ENCODE measurements around the gene KLHL1.

KLHL1 gene

DNA sequence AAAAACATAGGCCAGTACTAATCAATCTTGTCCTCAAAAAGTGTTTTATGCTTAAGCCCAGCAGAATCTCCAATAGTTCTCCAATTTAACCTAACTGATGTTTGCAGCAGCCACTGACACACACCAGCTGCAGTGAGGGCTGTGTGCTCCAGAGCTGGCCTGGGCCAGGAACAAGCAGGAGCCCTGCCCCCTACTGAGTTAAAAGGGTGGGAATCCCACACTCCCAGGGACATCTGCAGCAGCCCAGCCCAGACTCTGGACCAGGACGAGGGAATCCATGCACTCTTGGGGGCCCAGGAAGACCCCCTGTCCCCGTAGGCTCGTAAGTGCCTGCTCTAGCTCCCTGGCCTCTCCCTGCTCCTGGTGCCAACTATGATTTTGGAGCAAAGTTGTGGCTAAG is 92.1 kb downstream of the KLHL1 start:
- DNase-seq (ENCODE audit: low read depth in 1 of 2, low spot score in 1 of 2) = no peak

DNA sequence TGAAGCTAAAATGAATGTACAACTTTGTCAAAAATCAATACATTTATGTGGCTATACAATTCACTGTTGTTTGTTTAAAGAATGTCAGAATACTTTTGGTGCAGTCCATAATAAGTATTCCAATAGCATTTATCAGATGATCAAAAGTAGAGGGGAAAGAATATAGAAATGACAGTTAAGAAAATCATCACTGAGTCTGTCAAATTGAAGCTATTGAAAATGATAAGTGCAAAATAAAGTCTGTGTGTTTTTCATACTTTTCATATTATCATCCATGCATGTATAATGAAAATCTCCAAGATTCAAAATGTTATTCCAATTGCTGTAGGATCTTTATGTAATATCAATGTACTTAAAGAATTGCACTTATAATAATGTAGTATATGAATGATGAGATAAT is 93.9 kb downstream of the KLHL1 start:
- DNase-seq (ENCODE audit: low read depth in 1 of 2, low spot score in 1 of 2) = no peak

DNA sequence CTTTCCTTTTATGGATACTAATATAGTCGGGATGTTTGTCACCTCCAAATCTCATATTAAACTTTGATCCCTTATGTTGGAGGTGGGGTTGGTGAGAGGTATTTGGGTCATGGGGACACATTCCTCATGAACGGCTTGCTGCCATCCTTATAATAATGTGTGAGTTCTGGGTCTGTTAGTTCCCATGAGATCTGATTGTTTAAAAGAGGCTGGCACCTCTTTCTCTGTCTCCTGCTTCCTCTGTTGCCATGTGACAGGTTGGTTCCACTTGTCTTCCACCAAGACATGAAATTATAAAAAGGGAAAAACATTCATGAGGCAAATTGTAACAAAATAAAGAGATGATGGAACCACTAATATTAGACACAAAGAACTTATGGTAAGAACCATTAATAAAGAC is 108.4 kb downstream of the KLHL1 start:
- no peak for DNase-seq (ENCODE audit: low read depth in 1 of 2, low spot score in 1 of 2)

DNA sequence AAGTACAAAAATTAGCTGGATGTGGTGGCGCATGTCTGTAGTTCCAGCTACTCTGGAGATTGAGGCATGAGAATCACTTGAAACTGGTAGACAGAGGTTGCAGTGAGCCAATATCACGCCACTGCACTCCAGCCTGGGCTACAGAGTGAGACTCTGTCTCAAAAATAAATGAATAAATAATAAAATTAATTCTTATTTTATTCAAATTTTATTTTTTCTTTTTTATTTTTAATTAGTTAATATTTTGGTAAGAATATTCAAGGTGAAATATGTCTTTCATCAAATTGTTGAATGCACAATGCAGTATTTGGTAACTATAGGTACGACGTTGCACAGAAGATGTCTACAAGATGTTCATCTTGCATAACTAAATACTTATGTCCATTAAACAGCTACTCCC is 111.2 kb downstream of the KLHL1 start:
- no peak for DNase-seq (ENCODE audit: low read depth in 1 of 2, low spot score in 1 of 2)

DNA sequence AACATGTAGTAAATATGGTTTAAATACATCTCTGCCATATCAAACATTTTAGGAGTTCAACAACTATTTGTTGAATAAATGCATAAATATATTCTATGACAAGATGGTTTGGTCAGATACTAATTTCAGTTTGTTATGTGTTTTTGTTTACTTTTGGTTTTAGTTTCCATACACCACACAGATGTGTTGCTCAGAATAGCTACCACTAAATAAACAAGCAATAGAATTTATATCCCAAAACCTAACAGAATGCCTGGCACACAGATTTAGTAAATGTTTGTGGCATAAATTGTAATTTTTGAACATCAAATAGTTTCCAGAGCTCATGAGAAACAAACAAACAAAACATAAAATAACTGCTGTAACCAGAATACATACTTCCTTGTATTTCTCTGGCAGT is 127.5 kb downstream of the KLHL1 start:
- DNase-seq (ENCODE audit: low read depth in 1 of 2, low spot score in 1 of 2) = no peak

DNA sequence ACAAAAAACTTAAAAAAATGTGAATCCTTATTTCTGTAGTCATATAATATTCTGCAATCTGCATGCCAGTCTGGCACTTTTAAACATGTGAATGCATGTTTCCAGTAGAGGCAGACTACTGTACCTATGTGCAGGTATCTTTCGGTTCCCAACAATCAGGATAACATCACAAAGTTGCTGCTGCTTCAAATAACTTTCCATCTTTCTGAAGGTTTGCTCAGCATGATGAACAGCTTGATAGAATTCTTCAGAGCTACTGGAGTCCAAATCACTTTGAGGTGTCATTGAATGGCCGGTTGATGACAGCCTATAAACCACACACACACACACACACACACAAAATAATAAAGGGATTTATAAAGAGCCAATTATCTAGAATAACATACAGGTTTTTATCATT is 132.8 kb downstream of the KLHL1 start:
- no peak for DNase-seq (ENCODE audit: low read depth in 1 of 2, low spot score in 1 of 2)

DNA sequence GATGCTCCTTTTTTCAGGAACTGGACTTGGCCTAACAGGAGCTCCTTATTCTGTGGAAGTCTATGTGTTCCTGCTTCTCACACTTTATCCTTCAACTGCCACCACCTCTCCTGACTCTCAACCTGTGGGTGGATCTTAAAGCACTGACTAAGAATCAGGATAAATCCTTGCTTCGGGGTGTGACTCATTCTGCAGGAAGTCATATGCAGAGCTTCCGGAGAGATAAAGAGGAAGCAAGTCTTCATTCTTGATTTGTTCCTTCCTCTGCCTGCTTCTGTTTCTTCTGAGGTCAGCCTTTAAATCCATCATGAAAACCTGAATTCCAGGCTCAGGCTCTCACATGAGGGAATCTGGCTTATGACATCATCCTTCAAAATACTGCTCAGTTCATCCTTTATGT is 137.7 kb downstream of the KLHL1 start:
- DNase-seq (ENCODE audit: low read depth in 1 of 2, low spot score in 1 of 2) = no peak

DNA sequence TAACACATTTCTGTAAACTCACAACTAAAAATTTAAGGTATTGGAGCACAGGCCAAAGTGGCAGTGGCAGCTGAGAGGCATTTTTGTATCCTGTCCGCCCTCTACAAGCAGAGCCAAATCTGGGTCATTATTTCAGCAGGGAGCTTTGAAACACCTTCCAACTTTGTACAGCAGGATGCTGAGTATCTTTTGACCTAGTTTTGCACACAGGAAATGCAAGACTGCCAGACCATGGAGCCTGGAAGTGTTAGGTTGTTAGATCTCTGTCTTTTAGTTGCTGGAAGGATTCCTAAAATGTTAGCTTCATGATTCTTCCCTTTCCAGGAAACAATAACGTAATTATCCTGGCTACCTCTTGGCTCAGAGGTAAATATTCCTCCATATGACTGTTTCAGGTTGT is 149.2 kb downstream of the KLHL1 start:
- no peak for DNase-seq (ENCODE audit: low read depth in 1 of 2, low spot score in 1 of 2)

DNA sequence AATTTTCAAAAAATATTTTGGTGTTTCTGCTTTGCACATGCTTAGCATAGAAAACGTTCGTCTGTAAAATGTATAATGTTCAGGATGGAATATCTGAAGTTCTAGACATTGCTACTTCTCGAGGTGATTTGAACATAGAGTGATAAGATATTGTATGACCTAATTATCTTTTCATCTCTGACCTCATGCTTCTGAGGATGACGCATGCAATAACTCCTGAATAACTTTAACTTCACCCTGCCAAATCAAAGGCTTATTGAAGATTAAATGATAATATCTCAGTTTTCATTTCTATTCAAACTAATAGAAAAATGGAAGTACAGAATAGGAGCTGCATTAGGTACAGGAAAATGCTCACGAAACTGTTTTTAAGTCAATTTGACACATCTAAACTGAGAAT is 151.4 kb downstream of the KLHL1 start:
- no peak for DNase-seq (ENCODE audit: low read depth in 1 of 2, low spot score in 1 of 2)

DNA sequence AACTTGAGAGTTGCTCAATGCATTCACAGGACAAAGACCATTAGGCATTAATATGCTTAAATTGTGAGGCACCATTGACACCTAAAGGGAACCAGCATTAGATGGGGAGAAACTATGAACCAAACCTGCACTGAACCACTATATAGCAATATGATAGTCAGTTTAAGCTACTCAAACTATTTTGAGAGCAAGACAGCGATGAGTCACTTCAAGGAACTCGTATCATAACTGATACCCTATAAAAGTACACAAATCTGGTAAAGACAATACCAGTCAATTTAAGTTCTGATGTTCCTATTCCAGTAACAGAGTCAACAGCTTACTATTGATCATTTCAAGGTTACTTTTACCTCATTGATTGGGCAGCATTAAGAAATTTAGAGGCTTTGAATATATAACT is 151.9 kb downstream of the KLHL1 start:
- no peak for DNase-seq (ENCODE audit: low read depth in 1 of 2, low spot score in 1 of 2)

DNA sequence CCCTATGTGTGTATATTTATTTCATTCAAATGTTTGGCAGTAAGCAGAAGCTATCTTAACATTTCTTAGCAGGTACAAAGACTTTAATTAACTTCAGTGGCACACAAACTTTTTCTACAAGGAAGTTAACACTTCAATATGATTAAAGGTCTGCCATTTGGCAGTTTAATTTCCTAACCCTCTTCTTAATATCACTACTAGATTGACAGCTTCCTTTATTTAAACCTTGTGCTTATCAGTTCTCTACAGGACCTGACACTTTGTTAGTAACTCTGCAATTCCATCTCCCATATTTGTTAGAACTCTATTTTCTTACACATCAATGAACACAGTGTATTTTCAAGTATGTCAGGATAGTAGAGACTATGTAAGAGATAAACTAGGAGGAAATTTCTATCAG is 153.0 kb downstream of the KLHL1 start:
- no peak for DNase-seq (ENCODE audit: low read depth in 1 of 2, low spot score in 1 of 2)

DNA sequence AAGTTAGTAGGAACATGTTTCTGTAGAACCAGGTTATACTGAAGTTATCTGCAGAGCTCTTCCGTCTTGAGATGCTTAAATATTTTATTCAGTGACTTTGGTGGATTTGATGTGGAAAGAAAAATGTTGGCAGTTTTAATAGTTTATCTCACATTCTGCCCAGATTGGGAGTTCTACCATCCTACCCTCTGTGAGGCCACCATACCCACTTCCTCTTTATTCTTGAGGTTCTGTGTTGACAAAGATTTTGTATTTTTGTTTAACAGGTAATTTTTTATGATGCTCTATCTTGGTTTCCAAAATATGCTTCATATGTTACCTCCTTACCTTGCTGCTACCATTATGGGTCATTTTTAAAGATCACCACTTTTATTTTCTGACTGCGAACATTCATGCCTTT is 156.8 kb downstream of the KLHL1 start:
- no peak for DNase-seq (ENCODE audit: low read depth in 1 of 2, low spot score in 1 of 2)

DNA sequence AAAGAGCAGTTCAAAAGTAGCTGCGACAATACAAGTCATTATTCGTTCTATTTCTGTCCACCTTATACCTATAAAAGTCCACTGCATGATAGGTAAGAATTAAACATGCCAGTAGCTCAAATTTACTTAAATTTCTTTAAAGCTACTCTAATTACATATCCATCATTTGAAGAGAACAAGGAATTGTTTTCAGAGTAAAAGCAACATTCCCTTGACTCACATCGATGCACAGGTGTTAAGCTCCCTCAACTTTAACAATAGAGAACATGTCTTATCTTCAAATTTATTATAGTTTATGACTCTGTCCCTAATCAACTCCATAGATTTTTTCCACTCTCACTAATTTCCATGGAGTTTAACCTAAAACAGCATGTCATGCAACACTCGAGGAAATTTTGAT is 158.1 kb downstream of the KLHL1 start:
- DNase-seq (ENCODE audit: low read depth in 1 of 2, low spot score in 1 of 2) = no peak

DNA sequence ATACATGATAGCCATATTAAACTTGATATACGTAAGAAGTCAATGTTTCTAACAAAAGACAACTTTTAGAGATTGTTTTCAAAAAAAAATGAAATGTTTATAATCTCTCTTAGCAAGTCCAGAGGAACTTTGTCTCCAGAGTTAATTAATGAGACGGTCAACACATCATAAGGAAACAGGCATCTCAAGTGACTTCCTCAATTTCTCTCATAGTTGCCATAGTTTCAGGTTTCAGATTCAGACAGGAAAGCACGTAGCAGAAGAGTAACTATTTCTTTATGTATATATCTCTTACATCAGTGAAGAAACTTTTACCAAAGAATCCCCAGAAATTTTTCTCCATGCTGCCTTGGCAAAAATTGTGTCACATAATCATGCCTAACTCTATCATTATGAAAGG is 160.2 kb downstream of the KLHL1 start:
- no peak for DNase-seq (ENCODE audit: low read depth in 1 of 2, low spot score in 1 of 2)

DNA sequence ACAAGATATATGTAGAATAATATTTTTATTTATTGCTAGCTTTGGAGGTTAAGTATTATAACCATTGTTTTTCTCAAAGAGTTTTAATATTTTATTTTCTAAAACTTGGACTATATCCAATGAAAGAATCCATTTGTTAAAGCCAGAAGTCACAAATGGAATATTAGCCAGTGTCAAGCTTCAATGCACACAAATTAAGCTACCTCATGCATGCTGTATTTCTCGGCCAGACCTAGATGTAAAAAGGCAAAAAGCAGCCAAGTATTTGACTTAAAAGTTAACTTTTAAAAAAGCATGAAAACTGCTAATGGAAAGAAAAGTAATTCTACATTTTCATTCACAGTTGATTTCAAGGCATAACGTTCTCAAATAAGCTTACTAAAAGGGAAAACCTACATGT is 160.7 kb downstream of the KLHL1 start:
- DNase-seq (ENCODE audit: low read depth in 1 of 2, low spot score in 1 of 2) = no peak

DNA sequence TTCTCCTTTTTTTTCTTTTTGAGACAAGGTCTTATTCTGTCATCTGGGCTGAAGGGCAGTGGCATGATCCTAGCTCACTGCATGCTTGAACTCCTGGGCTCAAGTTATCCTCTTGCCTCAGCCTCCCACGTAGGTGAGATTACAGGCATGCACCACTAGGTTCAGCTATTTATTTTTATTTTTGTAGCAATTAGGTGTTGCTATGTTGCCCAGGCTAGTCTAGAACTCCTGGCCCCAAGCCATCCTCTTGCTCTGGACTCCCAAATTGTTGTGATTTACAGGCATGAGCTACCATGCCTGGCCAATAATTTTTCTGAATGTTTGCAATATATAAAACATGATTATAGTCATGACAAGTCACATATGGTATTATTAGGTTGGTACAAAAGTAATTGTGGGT is 161.7 kb downstream of the KLHL1 start:
- no peak for DNase-seq (ENCODE audit: low read depth in 1 of 2, low spot score in 1 of 2)

DNA sequence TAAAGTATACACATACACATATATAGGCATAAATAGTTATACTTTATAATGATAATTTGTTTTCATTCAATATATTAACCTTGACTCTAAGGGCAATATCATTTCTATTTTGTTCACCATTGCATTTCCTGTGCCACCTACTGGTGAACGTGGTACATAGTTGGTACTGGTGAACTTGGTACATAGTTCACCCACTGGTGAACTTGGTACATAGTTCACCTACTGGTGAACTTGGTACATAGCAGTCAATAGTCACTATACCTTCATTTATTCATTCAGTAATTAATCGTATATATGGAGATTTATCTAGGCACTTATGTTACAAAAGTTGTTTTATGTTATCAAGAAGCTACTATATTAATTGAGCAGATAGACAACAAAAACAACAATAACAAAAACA is 173.2 kb downstream of the KLHL1 start:
- no peak for DNase-seq (ENCODE audit: low read depth in 1 of 2, low spot score in 1 of 2)

DNA sequence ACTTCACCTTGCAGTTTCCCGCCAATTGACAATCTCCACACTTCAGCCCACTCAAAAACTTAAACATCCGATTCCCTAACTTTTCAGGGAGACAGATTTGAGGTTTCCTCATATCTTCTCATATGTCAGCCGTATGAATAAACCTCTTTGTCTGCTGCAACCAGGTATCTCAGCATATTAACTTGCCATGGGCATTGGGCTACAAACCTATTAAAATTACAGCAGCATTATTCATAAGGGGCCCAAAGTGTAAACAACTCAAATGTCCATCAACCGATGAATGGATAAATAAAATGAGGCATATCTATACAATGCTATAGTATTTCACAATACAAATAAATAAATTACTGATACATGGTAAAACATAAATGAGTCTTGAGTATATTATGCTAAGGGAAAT is 180.0 kb downstream of the KLHL1 start:
- no peak for DNase-seq (ENCODE audit: low read depth in 1 of 2, low spot score in 1 of 2)

DNA sequence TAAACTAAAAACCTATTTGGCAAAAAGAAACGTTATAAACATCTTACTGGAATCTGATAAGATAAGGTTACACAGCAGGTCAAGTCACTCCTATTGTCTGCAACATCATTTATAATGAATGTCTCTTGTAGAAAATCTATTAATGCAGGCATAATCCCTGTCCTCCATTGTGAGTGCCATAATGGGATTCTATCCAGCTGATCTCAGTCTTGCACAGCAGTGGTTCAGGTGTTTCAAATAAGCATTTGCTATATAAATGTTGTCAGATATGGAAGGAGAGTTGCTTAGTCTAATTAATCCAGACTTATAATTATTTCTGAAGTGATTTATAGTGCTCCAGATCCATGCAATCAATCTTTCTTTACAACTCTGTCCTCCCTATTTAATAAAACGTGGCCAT is 187.1 kb downstream of the KLHL1 start:
- no peak for DNase-seq (ENCODE audit: low read depth in 1 of 2, low spot score in 1 of 2)

DNA sequence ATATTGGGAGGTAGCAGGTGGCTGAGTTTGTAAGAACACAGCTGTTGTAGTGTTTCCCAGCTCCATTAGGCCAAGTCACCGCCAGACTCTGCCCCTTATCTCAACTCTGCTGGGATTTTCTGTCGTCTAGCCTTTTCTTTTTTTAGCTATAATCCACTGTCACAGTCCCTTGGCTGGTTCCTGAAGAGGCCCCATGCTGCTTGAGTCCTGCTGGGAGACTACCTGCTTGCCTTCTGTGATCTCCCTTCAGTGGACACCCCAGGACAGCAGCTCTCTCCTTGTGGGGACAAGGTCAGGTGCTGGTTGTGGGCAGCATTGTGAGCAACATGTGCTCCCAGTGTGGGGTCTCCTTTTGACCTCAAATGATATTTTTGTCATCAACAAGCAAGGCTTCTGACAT is 195.6 kb downstream of the KLHL1 start:
- DNase-seq (ENCODE audit: low read depth in 1 of 2, low spot score in 1 of 2) = no peak

DNA sequence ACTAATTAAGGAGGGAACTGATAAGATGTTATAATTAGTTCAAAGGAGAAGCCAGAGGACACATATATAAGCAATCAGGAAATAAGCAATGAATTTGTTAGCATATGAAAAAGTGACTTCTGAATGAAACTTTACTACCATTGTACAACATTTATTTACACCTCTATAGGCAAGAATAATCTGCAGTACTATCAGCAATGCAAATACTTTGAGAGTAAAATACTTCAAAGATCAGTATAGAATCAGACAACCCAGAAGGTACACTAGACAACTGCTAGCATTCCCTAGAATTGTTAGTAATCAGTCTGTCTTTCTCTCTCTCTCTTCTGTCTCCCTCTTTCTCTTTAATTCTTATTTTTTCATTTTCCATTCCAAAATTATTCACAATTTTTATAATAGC is 197.5 kb downstream of the KLHL1 start:
- no peak for DNase-seq (ENCODE audit: low read depth in 1 of 2, low spot score in 1 of 2)

DNA sequence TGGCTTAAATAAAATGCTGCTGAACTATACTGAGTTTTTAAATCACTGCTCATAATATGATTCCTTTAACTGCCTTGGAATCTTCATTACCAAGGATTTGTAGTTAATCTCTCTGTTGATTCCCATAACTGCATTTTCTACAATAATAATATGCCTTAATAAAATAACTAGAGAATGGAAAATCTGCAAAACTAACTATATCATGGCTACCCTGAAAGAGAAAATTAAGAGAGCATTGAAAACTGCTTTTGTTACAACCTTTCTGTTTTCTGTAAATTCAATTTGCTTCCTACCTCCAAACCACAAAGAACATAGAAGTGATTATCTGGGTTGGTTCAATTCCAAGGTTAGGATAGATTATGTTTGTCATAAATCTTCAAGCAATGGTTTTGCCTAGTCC is 203.5 kb downstream of the KLHL1 start:
- no peak for DNase-seq (ENCODE audit: low read depth in 1 of 2, low spot score in 1 of 2)

DNA sequence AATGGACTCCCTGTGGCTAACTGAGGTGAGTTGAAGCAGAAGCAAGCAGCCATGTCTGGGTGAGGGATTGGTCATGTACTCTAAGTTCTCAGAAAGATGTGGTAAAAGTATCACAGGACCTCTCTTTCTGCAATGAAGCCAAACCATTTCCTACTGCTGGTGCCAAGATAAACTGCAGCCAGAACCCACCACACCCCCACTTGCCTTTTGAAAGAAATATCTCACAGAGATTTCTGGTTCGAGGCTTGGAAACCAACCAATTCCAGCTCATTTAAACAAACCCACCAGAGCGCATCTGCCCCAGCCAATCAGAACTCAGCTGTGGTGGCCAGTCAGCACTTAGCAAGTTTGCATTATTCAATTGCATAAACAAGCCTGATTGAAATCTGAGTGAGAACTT is 205.2 kb downstream of the KLHL1 start:
- no peak for DNase-seq (ENCODE audit: low read depth in 1 of 2, low spot score in 1 of 2)

DNA sequence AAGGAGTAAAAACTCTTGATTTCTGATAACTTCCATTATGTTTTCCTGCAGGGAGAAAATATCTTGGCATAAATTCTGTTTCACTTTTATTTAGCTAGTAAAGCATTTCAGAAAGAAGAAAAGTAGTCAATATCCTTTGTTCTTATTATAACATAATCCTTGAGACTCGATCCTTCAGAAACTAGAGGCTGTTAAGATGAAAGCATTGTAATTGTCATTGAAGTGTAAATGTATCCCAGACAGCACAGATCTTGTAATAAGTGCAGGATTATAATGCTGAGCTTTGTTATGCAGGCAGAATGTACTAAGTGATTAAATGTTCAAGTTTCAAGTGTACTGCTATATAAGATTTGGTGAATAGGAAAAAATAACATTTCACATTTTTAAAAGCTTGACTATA is 225.8 kb downstream of the KLHL1 start:
- DNase-seq (ENCODE audit: low read depth in 1 of 2, low spot score in 1 of 2) = no peak

Measured in activated T-helper 1 cell treated with anti-CD3 and anti-CD28 coated beads, Interleukin-2, amount 50 U/mL, for 16 hours (primary cell).